Measurements from ENCODE around the gene SPATS2. TPM values are rescaled to one million over a fixed set of nuclear protein-coding genes. Genes with fewer than 3 reads are reported as not detected.
"Not testable (repeated sequence)": the region's sequence is repeated elsewhere in the genome, so short reads cannot be mapped to it uniquely, and the experiment has no call there.

Gene SPATS2
- total RNA-seq, 1 experiment from 2014 or later = 43.1 TPM

GRCh38 chr12:49507139-49507538 is 139.9 kb downstream of the SPATS2 start:
- intact Hi-C loops (cut with micrococcal nuclease; ENCODE audit: unreplicated experiment) = no loop called here
- no peak for DNase-seq
- no peaks in the 10 kb centered on the region for H3K9me3 Mint-ChIP-seq (ENCODE audit: unreplicated experiment)
- BruUV-seq (replicated peaks) = no TSS peak
- ChIA-PET CTCF (interaction anchor here (1.4 kb wide), 1 partner anchor 30 kb away, joined by 3 read pairs; no protein-coding TSS in a partner anchor), POLR2A (no interaction called here)
- no peak overlapping the region for H3K4me3 Mint-ChIP-seq (ENCODE audit: unreplicated experiment)
- Histone ChIP-seq H3K9me3 (no peaks in the 10 kb centered on the region), H3K4me1 (no peaks in the 10 kb centered on the region), H3K4me3 (ENCODE audit: low read depth, low read length) (no peak overlapping the region), H3K36me3 (ENCODE audit: control insufficient read depth, insufficient read depth, low read length) (no peaks in the 10 kb centered on the region; the same call in 1 of the 2 replicates), H3K27me3 (replicated peaks; ENCODE audit: control insufficient read depth, insufficient read depth, low read length) (no peaks in the 10 kb centered on the region)
- no peak for TF ChIP-seq CTCF (IDR thresholded peaks at IDR 0.05; ENCODE audit: insufficient read depth in 1 of 2, low read depth in 1 of 2, low read length in 1 of 2, severe bottlenecking in 1 of 2, unreplicated experiment in 1 of 2)
- H3K4me1 Mint-ChIP-seq (ENCODE audit: low read depth, unreplicated experiment) = no peaks in the 10 kb centered on the region
- H3K27me3 Mint-ChIP-seq (ENCODE audit: insufficient read depth, unreplicated experiment) = no peaks in the 10 kb centered on the region
- no peak overlapping the region for H3K27ac Mint-ChIP-seq (ENCODE audit: unreplicated experiment)
- H3K36me3 Mint-ChIP-seq (ENCODE audit: insufficient read depth, unreplicated experiment) = peaks cover 32% of the 10 kb centered on the region

GRCh38 chr12:49509681-49510080 is 142.4 kb downstream of the SPATS2 start:
- H3K4me3 Mint-ChIP-seq (ENCODE audit: unreplicated experiment); intact Hi-C loops (cut with micrococcal nuclease; ENCODE audit: unreplicated experiment); H3K4me1 Mint-ChIP-seq (ENCODE audit: low read depth, unreplicated experiment); H3K9me3 ChIP-seq; POLR2A ChIA-PET; H3K36me3 ChIP-seq (ENCODE audit: control insufficient read depth, insufficient read depth, low read length); H3K27me3 Mint-ChIP-seq (ENCODE audit: insufficient read depth, unreplicated experiment); H3K4me1 ChIP-seq; H3K27ac Mint-ChIP-seq (ENCODE audit: unreplicated experiment); H3K4me3 ChIP-seq (ENCODE audit: low read depth, low read length); H3K27me3 ChIP-seq (replicated peaks; ENCODE audit: control insufficient read depth, insufficient read depth, low read length); H3K9me3 Mint-ChIP-seq (ENCODE audit: unreplicated experiment); BruUV-seq (replicated peaks); DNase-seq: not testable (repeated sequence)
- H3K36me3 Mint-ChIP-seq (ENCODE audit: insufficient read depth, unreplicated experiment) = peaks cover 18% of the 10 kb centered on the region
- CTCF ChIA-PET = interaction anchor here (0.6 to 6.3 kb wide), 8 partner anchors 11 to 213 kb away, joined by 4 to 178 read pairs (median 4); no protein-coding TSS in a partner anchor

- Mint-ChIP-seq H3K9me3 (ENCODE audit: unreplicated experiment) (no peaks in the 10 kb centered on the region), H3K27ac (ENCODE audit: unreplicated experiment) (no peak overlapping the region), H3K27me3 (ENCODE audit: insufficient read depth, unreplicated experiment) (no peaks in the 10 kb centered on the region), H3K36me3 (ENCODE audit: insufficient read depth, unreplicated experiment) (peaks cover 10% of the 10 kb centered on the region), H3K4me3 (ENCODE audit: unreplicated experiment) (no peak overlapping the region), H3K4me1 (ENCODE audit: low read depth, unreplicated experiment) (no peaks in the 10 kb centered on the region)
- no peak for DNase-seq
- Histone ChIP-seq H3K27me3 (replicated peaks; ENCODE audit: control insufficient read depth, insufficient read depth, low read length) (no peaks in the 10 kb centered on the region), H3K4me1 (no peaks in the 10 kb centered on the region), H3K4me3 (ENCODE audit: low read depth, low read length) (no peak overlapping the region), H3K36me3 (ENCODE audit: control insufficient read depth, insufficient read depth, low read length) (peaks cover 2% of the 10 kb centered on the region; the same call in 1 of the 2 replicates), H3K9me3 (no peaks in the 10 kb centered on the region)
- TF ChIP-seq CTCF (IDR thresholded peaks at IDR 0.05; ENCODE audit: insufficient read depth in 1 of 2, low read depth in 1 of 2, low read length in 1 of 2, severe bottlenecking in 1 of 2, unreplicated experiment in 1 of 2) = no peak
- ChIA-PET POLR2A (no interaction called here), CTCF (interaction anchor here (1.2 to 6.3 kb wide), 4 partner anchors 145 to 180 kb away, joined by 4 to 178 read pairs (median 11); partner anchors contain the start of genes DNAJC22 and SPATS2)
- BruUV-seq (replicated peaks) = no TSS peak
- intact Hi-C loops (cut with micrococcal nuclease; ENCODE audit: unreplicated experiment) = no loop called here
These were observed 144.1 kb downstream of the SPATS2 start for GRCh38 chr12:49511410-49511809.
